GM18868 (cell line): Measurements from ENCODE around the gene APCDD1.

ENCODE experiments used
- ATAC-seq: cut with Tn5 transposase; IDR thresholded peaks from one replicate; pipeline ENCODE4 v1.9.1; 2021; ENCODE audit warnings: mild to moderate bottlenecking, moderate library complexity; ENCODE audit not compliant: unreplicated experiment

APCDD1 gene

GRCh38 chr18:10431680-10432079 lies 22.8 kb upstream of the APCDD1 start:
- no peak for ATAC-seq

- no peak for ATAC-seq
These were observed 21.7 kb upstream of the APCDD1 start for GRCh38 chr18:10432781-10433180.

- no peak for ATAC-seq
These were observed 18.3 kb upstream of the APCDD1 start for GRCh38 chr18:10436160-10436559.

- ATAC-seq, result no peak
These were observed 16.6 kb upstream of the APCDD1 start for GRCh38 chr18:10437837-10438236.

GRCh38 chr18:10439898-10440297 lies 14.5 kb upstream of the APCDD1 start:
- ATAC-seq, result no peak

GRCh38 chr18:10440884-10441283 lies 13.6 kb upstream of the APCDD1 start:
- no peak for ATAC-seq

- ATAC-seq, result no peak
These were observed 13.0 kb upstream of the APCDD1 start for GRCh38 chr18:10441472-10441871.

GRCh38 chr18:10442551-10442971 lies 11.9 kb upstream of the APCDD1 start:
- ATAC-seq, result no peak

GRCh38 chr18:10443001-10443400 lies 11.4 kb upstream of the APCDD1 start:
- ATAC-seq, result no peak

- ATAC-seq, result no peak
These were observed 10.0 kb upstream of the APCDD1 start for GRCh38 chr18:10444314-10445006.

- ATAC-seq, result no peak
These were observed 5.0 kb upstream of the APCDD1 start for GRCh38 chr18:10449396-10449795.

- no peak for ATAC-seq
These were observed 3.4 kb upstream of the APCDD1 start for GRCh38 chr18:10450986-10451385.

- ATAC-seq, result no peak
These were observed 1.1 kb upstream of the APCDD1 start for GRCh38 chr18:10453261-10453805.

GRCh38 chr18:10454681-10455557 lies 484 bp downstream of the APCDD1 start:
- no peak for ATAC-seq

- no peak for ATAC-seq
These were observed 1.5 kb downstream of the APCDD1 start for GRCh38 chr18:10455726-10456453.

GRCh38 chr18:10456718-10457117 lies 2.3 kb downstream of the APCDD1 start:
- no peak for ATAC-seq

GRCh38 chr18:10457128-10457527 lies 2.7 kb downstream of the APCDD1 start:
- ATAC-seq, result no peak

GRCh38 chr18:10457767-10458166 lies 3.3 kb downstream of the APCDD1 start:
- ATAC-seq, result no peak

GRCh38 chr18:10458691-10459090 lies 4.3 kb downstream of the APCDD1 start:
- no peak for ATAC-seq

- ATAC-seq, result no peak
These were observed 5.2 kb downstream of the APCDD1 start for GRCh38 chr18:10459587-10459986.

- no peak for ATAC-seq
These were observed 6.1 kb downstream of the APCDD1 start for GRCh38 chr18:10460414-10461018.
